HEK293 (cell line): ENCODE measurements around the gene SARNP.

Source experiments
- AEBP2 ChIP-seq: fragments of 450-650 bp; formaldehyde crosslinking; IDR thresholded peaks from 2 replicates; pipeline ENCODE4 v1.5.1; 2016; ENCODE audit warnings: missing biosample characterization, missing genetic modification characterization, borderline replicate concordance
- MEIS1 ChIP-seq: sonication (generic); formaldehyde crosslinking; IDR thresholded peaks from 2 replicates; pipeline ENCODE4 v1.8.1; 2022; ENCODE audit warnings: missing genetic modification reagents, mild to moderate bottlenecking, borderline replicate concordance
- MYNN ChIP-seq: fragments of 450-650 bp; formaldehyde crosslinking; IDR thresholded peaks from 2 replicates; pipeline ENCODE4 v1.5.1; 2016; ENCODE audit warnings: missing biosample characterization, missing genetic modification characterization, borderline replicate concordance
- MZF1 ChIP-seq: fragments of 450-650 bp; formaldehyde crosslinking; IDR thresholded peaks from 2 replicates; pipeline ENCODE4 v1.5.1; 2017; ENCODE audit warnings: missing biosample characterization, missing genetic modification characterization, borderline replicate concordance
- PATZ1 ChIP-seq: fragments of 450-650 bp; formaldehyde crosslinking; IDR thresholded peaks from 2 replicates; pipeline ENCODE4 v1.5.1; 2016; ENCODE audit warnings: missing biosample characterization, missing genetic modification characterization
- RBAK ChIP-seq: fragments of 450-650 bp; formaldehyde crosslinking; IDR thresholded peaks from 2 replicates; pipeline ENCODE4 v1.5.1; 2016; ENCODE audit warnings: missing biosample characterization, missing genetic modification characterization
- REPIN1 ChIP-seq: fragments of 450-650 bp; formaldehyde crosslinking; IDR thresholded peaks from 2 replicates; pipeline ENCODE4 v1.5.1; 2017; ENCODE audit warnings: missing biosample characterization, missing genetic modification characterization, low read depth
- SCRT2 ChIP-seq: fragments of 450-650 bp; formaldehyde crosslinking; IDR thresholded peaks from 2 replicates; pipeline ENCODE4 v1.5.1; 2016; ENCODE audit warnings: missing biosample characterization, missing genetic modification characterization
- TSHZ1 ChIP-seq: fragments of 450-650 bp; formaldehyde crosslinking; IDR thresholded peaks from 2 replicates; pipeline ENCODE4 v1.5.1; 2016; ENCODE audit warnings: missing biosample characterization, missing genetic modification characterization, borderline replicate concordance
- ZBTB20 ChIP-seq: fragments of 450-650 bp; formaldehyde crosslinking; IDR thresholded peaks from 2 replicates; pipeline ENCODE4 v1.5.1; 2016; ENCODE audit warnings: missing biosample characterization, missing genetic modification characterization
- ZBTB8A ChIP-seq: fragments of 450-650 bp; formaldehyde crosslinking; IDR thresholded peaks from 2 replicates; pipeline ENCODE4 v1.5.1; 2016; ENCODE audit warnings: missing biosample characterization, missing genetic modification characterization
- ZFHX2 ChIP-seq: fragments of 450-650 bp; formaldehyde crosslinking; conservative IDR thresholded peaks from 2 replicates; pipeline ENCODE4 v1.5.1; 2016; ENCODE audit warnings: missing biosample characterization, missing genetic modification characterization
- ZNF112 ChIP-seq: fragments of 450-650 bp; formaldehyde crosslinking; IDR thresholded peaks from 2 replicates; pipeline ENCODE4 v1.5.0; 2017; ENCODE audit warnings: missing biosample characterization, missing genetic modification characterization
- ZNF133 ChIP-seq: fragments of 450-650 bp; formaldehyde crosslinking; IDR thresholded peaks from 2 replicates; pipeline ENCODE4 v1.5.1; 2016; ENCODE audit warnings: missing biosample characterization, missing genetic modification characterization
- ZNF174 ChIP-seq: fragments of 450-650 bp; formaldehyde crosslinking; IDR thresholded peaks from 2 replicates; pipeline ENCODE4 v1.5.0; 2017; ENCODE audit warnings: missing biosample characterization, mild to moderate bottlenecking, missing genetic modification characterization
- ZNF19 ChIP-seq: fragments of 450-650 bp; formaldehyde crosslinking; IDR thresholded peaks from 2 replicates; pipeline ENCODE4; 2016; ENCODE audit warnings: missing biosample characterization, missing genetic modification characterization, low read depth
- ZNF2 ChIP-seq: fragments of 450-650 bp; formaldehyde crosslinking; IDR thresholded peaks from 2 replicates; pipeline ENCODE4 v1.5.1; 2016; ENCODE audit warnings: missing biosample characterization, missing genetic modification characterization
- ZNF248 ChIP-seq: fragments of 450-650 bp; formaldehyde crosslinking; IDR thresholded peaks from 2 replicates; pipeline ENCODE4 v1.5.1; 2017; ENCODE audit warnings: missing biosample characterization, missing genetic modification characterization
- ZNF324 ChIP-seq: fragments of 450-650 bp; formaldehyde crosslinking; IDR thresholded peaks from 2 replicates; pipeline ENCODE4 v1.5.1; 2016; ENCODE audit warnings: missing biosample characterization, missing genetic modification characterization
- ZNF366 ChIP-seq: fragments of 450-650 bp; formaldehyde crosslinking; conservative IDR thresholded peaks from 2 replicates; pipeline ENCODE4 v1.5.1; 2016; ENCODE audit warnings: missing biosample characterization, missing genetic modification characterization
- ZNF423 ChIP-seq: fragments of 450-650 bp; formaldehyde crosslinking; IDR thresholded peaks from 2 replicates; pipeline ENCODE4 v1.5.1; 2016; ENCODE audit warnings: missing biosample characterization, missing genetic modification characterization
- ZNF510 ChIP-seq: fragments of 450-650 bp; formaldehyde crosslinking; IDR thresholded peaks from 2 replicates; pipeline ENCODE4 v1.5.1; 2018; ENCODE audit warnings: mild to moderate bottlenecking, missing genetic modification characterization, missing biosample characterization; ENCODE audit not compliant: insufficient replicate concordance
- ZNF561 ChIP-seq: fragments of 450-650 bp; IDR thresholded peaks from 2 replicates; pipeline ENCODE4 v1.5.1; 2018; ENCODE audit warnings: missing biosample characterization, missing genetic modification characterization, borderline replicate concordance
- ZNF639 ChIP-seq: fragments of 450-650 bp; formaldehyde crosslinking; IDR thresholded peaks from 2 replicates; pipeline ENCODE4 v1.5.1; 2016; ENCODE audit warnings: missing biosample characterization, missing genetic modification characterization
- ZNF654 ChIP-seq: fragments of 450-650 bp; formaldehyde crosslinking; IDR thresholded peaks from 2 replicates; pipeline ENCODE4 v1.5.1; 2016; ENCODE audit warnings: low read depth, missing biosample characterization, missing genetic modification characterization
- ZNF704 ChIP-seq: fragments of 450-650 bp; formaldehyde crosslinking; IDR thresholded peaks from 2 replicates; pipeline ENCODE4 v1.5.1; 2016; ENCODE audit warnings: missing biosample characterization, missing genetic modification characterization
- ZNF768 ChIP-seq: fragments of 450-650 bp; formaldehyde crosslinking; IDR thresholded peaks from 2 replicates; pipeline ENCODE4 v1.5.1; 2018; ENCODE audit warnings: missing biosample characterization, mild to moderate bottlenecking, missing genetic modification characterization
- ZNF843 ChIP-seq: fragments of 450-650 bp; formaldehyde crosslinking; IDR thresholded peaks from 2 replicates; pipeline ENCODE4 v1.5.1; 2016; ENCODE audit warnings: missing biosample characterization, missing genetic modification characterization
- TF ChIP-seq, protein P1 (sequence below): fragments of 450-650 bp; formaldehyde crosslinking; IDR thresholded peaks from 2 replicates; pipeline ENCODE4 v1.5.1; 2017; ENCODE audit warnings: missing biosample characterization, missing genetic modification characterization

SARNP gene

GRCh38 chr12:55738123-55739024, 79.2 kb downstream of the SARNP start (continued):
- TF ChIP-seq ZNF510 (tag by site-specific recombination) (no peak), ZNF654 (peak; percentile 99), ZNF768 (no peak), MYNN (tag by site-specific recombination) (peak; percentile 49; the same call in 1 of the 2 replicates), ZNF133 (no peak), ZNF248 (tag by site-specific recombination) (no peak), TSHZ1 (no peak), ZNF366 (peak; percentile 68), ZBTB20 (tag by site-specific recombination) (peak; percentile 92), ZNF324 (no peak), ZNF174 (tag by site-specific recombination) (no peak), RBAK (no peak), ZNF2 (tag by site-specific recombination) (no peak), ZNF639 (tag by site-specific recombination) (no peak), ZNF843 (tag by site-specific recombination) (0 out of 2 replicates have a peak, but pooled peaks have one; percentile 11), ZFHX2 (tag by site-specific recombination) (0 out of 2 replicates have a peak, but pooled peaks have one; percentile 31), ZNF112 (tag by site-specific recombination) (no peak), MEIS1 (CRISPR knock-in tag) (no peak), SCRT2 (tag by site-specific recombination) (no peak), ZNF423 (tag by site-specific recombination) (no peak), AEBP2 (tag by site-specific recombination) (no peak), MZF1 (tag by site-specific recombination) (peak; percentile 46; the same call in 1 of the 2 replicates), ZNF704 (tag by site-specific recombination) (no peak), ZNF561 (tag by site-specific recombination) (no peak), ZNF19 (tag by site-specific recombination) (no peak), ZBTB8A (tag by site-specific recombination) (peak; percentile 63), REPIN1 (tag by site-specific recombination) (no peak), PATZ1 (tag by site-specific recombination) (peak; percentile 89)
- TF ChIP-seq, protein P1, sequence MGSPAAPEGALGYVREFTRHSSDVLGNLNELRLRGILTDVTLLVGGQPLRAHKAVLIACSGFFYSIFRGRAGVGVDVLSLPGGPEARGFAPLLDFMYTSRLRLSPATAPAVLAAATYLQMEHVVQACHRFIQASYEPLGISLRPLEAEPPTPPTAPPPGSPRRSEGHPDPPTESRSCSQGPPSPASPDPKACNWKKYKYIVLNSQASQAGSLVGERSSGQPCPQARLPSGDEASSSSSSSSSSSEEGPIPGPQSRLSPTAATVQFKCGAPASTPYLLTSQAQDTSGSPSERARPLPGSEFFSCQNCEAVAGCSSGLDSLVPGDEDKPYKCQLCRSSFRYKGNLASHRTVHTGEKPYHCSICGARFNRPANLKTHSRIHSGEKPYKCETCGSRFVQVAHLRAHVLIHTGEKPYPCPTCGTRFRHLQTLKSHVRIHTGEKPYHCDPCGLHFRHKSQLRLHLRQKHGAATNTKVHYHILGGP (tag by site-specific recombination) = no peak
